VCaP (cell line): ENCODE measurements around the gene KCNK16.

ENCODE experiments used
- H3K27ac ChIP-seq: fragments of 450-650 bp; 2 replicates; pipeline ENCODE4 v1.5.1; 2017
- TF ChIP-seq, protein P1 (sequence below): fragments of 450-650 bp; conservative IDR thresholded peaks from 2 replicates; pipeline ENCODE4 v1.5.1; 2017; ENCODE audit warnings: mild to moderate bottlenecking, moderate library complexity

Gene KCNK16

DNA sequence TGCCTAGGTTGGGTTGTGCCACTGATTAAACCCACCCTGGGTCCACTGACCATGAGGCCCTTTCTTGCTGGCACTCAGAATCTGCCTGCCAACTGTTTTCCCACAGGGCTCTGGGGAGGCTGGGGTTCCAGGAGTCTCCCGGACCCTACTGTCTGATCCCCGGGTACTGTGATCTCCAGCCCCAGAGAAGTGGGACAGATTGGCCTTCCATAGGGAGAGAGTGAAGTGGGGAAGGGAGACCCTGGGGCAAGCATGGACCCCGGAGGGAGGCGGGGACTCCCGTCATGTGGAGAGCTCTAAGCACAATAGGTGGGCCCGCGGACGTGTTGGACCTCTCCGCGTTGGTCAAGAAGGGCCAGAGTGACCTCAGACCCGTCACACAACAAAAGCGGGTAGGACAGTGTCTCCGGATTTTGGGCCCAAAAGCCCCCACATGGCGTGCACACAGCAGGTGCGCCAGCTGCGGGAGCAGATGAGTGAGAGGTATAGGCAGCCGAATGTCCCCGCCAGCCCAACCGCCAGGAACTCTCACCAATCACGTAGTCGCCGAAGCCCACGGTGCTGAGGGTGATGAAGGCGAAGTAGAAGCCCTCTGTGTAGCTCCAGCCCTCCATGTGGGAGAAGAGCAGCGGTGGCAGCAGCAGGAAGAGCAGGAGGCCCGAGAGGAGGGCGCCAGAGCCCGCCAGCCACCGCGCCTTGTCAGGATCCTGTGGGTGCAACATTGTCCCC, 18.9 kb downstream of the KCNK16 start:
- TF ChIP-seq, protein P1, sequence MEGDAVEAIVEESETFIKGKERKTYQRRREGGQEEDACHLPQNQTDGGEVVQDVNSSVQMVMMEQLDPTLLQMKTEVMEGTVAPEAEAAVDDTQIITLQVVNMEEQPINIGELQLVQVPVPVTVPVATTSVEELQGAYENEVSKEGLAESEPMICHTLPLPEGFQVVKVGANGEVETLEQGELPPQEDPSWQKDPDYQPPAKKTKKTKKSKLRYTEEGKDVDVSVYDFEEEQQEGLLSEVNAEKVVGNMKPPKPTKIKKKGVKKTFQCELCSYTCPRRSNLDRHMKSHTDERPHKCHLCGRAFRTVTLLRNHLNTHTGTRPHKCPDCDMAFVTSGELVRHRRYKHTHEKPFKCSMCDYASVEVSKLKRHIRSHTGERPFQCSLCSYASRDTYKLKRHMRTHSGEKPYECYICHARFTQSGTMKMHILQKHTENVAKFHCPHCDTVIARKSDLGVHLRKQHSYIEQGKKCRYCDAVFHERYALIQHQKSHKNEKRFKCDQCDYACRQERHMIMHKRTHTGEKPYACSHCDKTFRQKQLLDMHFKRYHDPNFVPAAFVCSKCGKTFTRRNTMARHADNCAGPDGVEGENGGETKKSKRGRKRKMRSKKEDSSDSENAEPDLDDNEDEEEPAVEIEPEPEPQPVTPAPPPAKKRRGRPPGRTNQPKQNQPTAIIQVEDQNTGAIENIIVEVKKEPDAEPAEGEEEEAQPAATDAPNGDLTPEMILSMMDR, result peak; percentile 68
- no peak overlapping the region for H3K27ac ChIP-seq

DNA sequence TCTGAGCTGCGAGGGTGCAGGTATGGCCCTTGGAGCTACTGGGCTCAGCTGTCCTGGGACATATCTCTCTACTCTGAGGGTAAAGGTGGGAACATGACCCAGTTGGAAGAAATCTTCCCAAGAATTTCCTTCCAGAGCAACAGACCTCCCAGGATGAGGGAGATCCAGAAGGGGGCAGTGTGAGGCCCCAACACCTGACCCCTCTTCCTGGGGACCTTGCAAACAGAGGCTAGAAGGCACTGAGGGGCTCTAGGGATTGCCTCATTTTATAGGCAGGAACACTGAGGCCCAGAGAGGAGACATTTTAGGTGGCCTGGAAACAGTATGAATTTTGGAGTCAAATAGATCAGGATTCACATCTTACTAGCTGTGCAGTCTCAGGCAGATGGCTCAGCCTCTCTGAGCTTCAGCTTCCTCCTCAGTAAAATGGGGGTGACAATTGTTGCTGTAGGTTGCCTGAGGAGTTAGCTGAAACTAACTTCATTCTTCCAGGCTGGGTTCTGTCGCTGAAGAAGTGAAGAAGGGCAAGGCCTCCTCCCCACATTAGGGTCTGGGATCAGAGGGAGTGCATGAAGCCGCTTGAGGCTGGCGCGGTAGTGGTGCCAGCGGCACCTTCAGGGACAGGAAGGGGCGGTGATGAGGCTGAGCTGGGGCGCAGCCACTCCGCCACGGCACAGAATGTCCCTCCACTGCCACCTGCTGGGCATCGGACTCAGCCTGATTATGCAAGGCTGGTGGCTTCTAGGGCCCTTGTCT, 19.7 kb downstream of the KCNK16 start:
- H3K27ac ChIP-seq, result no peak overlapping the region
- TF ChIP-seq, protein P1, result peak; percentile 93

DNA sequence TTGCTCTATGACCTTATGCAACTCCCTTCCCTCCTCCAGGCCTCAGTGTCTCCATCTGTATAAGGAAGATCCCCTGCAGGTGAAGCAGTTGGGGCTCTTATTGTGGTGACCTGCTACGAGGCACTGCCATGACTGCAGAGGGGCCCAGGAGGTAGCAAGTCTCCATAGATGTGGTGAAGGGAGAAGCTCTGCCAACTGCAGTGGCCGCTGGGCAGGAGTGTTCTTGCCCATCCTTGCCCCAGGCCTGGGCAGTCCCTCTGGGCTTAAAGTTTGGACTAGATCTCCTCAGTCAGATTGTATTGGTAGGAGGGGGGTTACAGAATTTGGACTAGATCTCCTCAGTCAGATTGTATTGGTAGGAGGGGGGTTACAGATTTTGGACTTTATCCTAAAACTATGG, 20.5 kb downstream of the KCNK16 start:
- H3K27ac ChIP-seq, result no peak overlapping the region
- TF ChIP-seq, protein P1, result no peak

DNA sequence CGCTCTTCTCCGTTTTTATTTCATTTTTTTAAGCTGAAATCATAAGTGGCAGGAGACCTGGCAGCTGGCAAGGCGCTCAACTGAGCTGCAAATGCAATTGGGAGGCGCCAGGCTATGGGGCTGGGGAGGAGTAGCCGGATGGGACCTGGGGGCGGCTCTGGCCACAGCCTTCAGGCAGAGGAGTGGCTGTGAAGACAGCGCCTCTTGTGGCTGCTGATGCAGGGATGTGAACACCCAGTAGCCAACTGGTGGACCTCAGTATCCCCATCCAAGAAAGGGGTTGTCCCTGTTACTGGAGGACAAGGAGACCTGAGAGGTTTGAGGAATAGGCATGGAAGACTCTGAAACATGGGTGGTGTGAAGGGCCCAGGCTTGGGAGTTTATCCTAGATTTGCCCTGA, 20.9 kb downstream of the KCNK16 start:
- TF ChIP-seq, protein P1, result no peak; the same call in 1 of the 2 replicates
- no peak overlapping the region for H3K27ac ChIP-seq

DNA sequence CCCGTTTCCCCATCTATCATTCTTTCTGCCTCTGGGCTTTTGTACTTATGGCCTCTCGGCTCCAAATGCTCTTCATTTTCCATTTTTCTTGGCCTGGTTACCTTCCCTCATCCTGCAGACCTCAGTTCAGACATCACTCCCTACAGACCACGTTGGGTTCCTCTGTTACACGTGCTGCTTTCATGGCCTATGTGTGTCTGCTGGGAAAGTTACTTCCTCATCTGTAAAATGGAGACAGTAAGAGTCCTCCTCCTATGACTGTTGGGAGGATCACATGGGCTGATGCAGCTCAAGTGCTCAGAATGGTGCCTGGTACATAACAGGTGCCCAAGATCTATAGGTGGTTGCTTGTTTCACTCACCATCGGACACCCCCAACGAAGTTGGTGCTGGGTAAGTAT, 21.8 kb downstream of the KCNK16 start:
- TF ChIP-seq, protein P1, result no peak
- H3K27ac ChIP-seq, result no peak overlapping the region

DNA sequence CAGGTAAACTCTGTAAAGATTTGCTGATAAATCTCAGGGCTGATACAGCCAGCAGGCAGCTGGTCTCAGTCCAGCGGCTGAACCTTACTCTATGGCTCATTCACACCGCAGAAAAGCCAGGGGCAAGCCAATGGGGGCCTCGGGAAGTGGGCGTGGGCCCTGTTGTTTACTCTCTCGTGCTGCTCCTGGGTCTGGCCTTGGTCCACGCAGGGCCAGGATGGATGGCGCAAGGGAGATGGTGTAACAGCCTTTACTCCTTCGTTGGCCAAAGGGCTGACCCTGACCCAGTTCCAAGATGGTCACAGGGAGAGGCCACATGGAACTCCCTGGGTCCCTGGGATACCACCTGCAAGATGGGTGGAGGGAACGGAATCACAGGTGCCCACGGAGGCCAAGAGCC, 24.4 kb downstream of the KCNK16 start:
- H3K27ac ChIP-seq, result no peak overlapping the region
- TF ChIP-seq, protein P1, result no peak

DNA sequence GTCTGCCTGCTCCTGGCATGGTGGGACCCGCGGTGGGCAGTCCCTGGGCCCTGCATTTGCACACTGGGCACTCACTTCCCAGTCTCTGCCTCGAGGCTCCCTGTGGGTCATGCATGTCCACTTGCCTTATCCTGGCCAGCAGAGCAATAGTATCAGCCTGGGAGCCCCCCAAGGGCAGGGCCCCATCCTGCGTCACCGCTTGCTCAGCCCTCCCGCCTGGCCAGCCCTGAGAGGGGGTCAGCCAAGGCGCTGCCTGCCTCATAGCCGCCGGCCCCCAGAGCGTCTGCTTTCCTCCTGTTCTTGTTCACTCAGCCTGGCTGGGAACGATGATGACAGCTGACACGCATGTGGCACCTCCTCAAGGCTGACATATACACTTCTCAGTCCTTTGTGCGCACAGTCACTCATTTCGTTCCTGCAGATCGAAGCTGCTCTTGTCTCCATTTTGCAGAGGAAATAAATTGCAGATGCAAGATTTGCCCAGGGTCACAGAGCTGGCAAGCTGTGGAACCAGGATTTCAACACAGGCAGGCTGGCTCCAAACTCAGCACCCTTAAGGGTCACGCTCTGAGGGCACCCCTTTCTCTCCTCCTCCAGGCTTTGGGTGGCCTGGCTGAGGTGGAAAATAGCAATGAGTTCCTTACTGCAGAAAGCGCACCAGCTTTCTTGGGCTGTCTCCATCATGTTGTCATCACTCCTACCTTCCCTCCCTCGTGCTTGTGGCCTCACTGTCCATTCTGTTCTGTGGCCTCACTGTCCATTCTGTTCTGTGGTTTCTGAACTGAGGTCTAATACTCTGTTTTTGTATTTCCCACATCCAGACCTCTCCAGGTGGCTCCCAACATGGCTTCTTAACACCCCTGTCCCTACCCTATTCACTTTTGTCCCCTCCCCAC, 25.5 kb downstream of the KCNK16 start:
- TF ChIP-seq, protein P1, result no peak
- no peak overlapping the region for H3K27ac ChIP-seq
